Activated CD4-positive, CD25-positive, alpha-beta regulatory T cell treated with anti-CD3 and anti-CD28 coated beads, Interleukin-2, amount 50 U/mL, for 24 hours (primary cell): ENCODE measurements around the gene GSK3A.

Source experiments
- ATAC-seq, 2 donors: fragments of 150-1000 bp; cut with Tn5 transposase; one replicate each; pipeline ENCODE4 v1.10.0; 2021; ENCODE audit warnings: mild to moderate bottlenecking in 1 of 2, moderate library complexity in 1 of 2

GSK3A gene

DNA sequence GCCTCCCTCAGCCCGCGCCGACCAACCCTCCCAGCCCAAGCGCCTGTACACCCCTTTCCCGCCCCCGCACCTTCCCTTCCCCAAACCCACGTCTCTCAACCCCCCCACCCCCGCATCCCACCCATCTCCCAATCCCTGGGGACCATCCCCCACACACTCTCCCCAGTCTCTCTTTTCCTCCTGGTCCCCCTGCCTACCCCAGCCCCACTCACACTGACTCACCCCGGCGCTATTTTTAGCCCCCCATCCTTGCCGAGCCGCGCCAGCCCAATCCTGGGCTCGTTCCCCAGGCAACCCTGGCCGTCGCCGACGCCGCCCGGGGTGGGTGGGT is 38.4 kb upstream of the GSK3A start:
- no peak for ATAC-seq

DNA sequence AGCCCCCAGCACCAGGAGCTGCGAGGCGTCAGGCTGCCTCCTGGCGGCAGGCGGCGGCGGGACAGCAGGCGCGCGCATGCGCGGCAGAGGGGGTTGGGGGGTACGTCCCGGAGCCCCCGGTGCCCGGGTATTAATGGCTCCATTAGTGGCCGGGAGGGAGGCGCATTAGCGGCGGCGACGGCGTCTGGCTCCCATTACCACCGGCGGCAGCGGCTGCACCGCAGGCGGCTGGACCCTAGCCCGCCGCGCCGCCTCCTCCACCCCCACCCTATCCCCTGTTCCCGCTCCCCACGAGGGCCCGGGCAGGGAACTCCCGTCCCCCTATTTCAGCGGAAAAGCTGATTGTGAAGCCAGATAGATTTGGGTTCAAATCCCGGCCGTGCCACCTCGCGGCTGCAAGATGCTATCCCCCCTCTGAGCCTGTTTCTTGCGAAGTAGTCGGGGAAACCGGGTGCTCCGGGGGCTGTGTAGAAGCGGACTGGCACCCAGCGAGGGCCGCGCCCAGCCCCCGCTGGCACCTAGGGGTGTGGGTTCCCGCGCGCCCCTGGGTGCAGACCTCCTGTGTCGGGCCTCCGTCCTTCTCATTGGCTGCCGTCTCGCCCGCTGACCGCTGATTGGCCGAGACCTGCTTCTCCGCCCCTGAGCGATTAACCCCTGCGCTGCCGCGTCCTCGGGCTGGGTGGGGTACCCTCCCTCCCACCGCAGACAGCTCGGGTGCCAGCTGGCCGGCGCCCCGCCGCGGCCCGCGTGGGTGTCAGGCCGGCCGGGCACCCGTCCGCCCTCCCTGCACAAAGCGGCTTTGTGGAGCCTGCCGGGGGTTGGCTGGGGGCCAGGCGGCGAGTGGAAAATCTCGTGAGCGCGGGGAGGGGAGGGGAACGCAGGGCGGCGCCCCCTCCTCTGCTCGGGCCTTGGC is 37.8 kb upstream of the GSK3A start:
- peak; percentile 44 to 48 for ATAC-seq

GRCh38 chr19:42279155-42279901 is 36.9 kb upstream of the GSK3A start:
- no peak for ATAC-seq

GRCh38 chr19:42278452-42279154 is 36.2 kb upstream of the GSK3A start:
- ATAC-seq = no peak

GRCh38 chr19:42277821-42278451 is 35.5 kb upstream of the GSK3A start:
- ATAC-seq = no peak

GRCh38 chr19:42276821-42277220 is 34.4 kb upstream of the GSK3A start:
- peak; percentile 49 to 68 for ATAC-seq

- no peak for ATAC-seq
Measured at GRCh38 chr19:42276284-42276683, 33.9 kb upstream of the GSK3A start.

DNA sequence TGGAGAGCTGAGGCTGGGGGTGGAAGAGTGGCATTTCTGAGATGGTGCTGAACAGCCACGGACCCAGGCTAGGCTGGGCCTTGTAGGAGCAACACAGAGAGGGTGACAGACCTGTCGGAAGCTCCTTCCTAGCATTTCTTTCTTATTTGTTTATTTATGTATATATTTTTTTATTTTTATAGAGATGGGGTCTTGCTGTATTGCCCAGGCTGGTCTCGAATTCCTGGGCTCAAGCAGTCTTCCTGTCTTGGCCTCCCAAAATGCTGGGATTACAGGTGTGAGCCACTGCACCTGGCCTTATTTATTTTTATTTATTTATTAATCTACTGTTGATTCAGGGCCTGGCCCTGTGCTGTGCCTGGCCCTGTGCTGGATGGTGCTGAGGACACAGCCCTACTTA is 33.1 kb upstream of the GSK3A start:
- ATAC-seq = no peak

- ATAC-seq = no peak
Measured at GRCh38 chr19:42275103-42275502, 32.7 kb upstream of the GSK3A start.

GRCh38 chr19:42274065-42274682 is 31.8 kb upstream of the GSK3A start:
- ATAC-seq = no peak

- ATAC-seq = no peak
Measured at GRCh38 chr19:42273407-42274064, 31.1 kb upstream of the GSK3A start.

- no peak for ATAC-seq
Measured at GRCh38 chr19:42272989-42273406, 30.6 kb upstream of the GSK3A start.

DNA sequence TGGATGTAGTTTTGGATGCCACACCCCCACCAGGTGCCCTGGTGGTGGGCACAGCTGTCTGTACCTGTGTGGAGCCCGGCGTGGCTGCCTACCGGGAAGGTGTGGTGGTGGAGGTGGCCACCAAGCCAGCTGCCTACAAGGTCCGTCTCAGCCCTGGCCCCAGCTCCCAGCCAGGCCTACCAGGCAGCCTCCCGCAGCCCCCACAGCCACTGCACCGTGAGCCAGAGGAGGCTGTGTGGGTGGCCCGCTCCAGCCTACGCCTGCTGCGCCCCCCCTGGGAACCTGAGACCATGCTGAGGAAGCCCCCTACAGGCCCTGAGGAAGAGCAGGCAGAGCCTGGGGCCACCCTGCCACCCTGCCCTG is 30.1 kb upstream of the GSK3A start:
- no peak for ATAC-seq

- no peak for ATAC-seq
Measured at GRCh38 chr19:42271861-42272534, 29.6 kb upstream of the GSK3A start.

DNA sequence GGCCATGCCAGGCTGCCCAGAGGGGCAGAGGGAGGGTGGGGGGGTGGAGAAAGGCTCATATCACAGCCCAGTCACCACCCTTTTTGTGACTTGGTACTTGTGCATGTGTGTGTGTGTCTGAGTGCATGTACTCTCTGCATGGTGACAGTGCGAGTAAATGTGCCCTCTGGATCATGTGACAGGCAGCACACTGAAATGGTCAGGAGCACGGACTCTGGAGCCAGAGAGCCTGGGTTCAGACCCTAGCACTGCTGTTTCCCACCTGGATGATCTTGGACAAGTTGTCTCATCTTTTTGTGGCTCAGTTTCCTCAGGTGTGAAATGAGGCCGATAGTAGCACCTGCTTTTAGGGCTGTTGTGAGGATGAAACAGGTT is 28.6 kb upstream of the GSK3A start:
- no peak for ATAC-seq

GRCh38 chr19:42270346-42271044 is 28.1 kb upstream of the GSK3A start:
- ATAC-seq = peak in 1 of 2 donors; percentile 1

GRCh38 chr19:42269478-42270345 is 27.3 kb upstream of the GSK3A start:
- no peak for ATAC-seq

DNA sequence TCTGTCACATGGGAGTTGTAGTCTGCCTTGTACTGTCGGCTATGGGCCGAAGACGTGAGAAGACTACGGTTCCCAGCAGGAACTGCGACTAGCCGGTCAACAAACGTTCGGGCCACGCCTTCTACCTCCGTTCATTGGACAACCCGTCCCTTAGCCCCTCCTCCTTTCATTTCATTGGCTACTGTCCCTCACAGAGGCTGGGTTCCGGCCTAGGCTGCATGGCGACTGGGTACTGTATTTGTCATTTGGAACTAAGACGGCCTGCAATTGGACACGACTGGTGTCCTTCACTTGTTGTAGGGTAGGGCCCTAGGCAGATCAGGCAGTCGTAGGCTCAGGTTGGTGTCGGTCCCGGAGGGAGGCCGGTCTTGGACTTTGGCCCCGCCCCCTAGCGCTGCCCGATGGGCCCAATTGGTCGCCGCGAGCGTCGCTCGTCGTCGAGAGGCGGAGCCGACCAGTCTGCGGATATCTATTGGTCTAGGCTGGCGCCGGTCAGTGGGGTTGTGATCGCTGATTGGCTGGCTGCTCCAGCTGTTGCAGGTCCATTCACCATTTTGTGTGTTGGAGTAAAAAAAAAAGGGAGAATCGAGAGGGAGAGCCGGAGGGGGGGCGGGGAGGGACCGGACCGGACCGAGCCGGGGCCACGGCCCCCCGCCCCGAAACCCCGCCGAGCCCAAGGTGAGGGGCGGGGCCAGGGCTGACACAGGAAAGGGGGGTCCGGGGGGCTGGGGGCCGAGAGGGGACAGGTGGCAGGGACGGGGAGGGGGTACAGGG is 26.5 kb upstream of the GSK3A start, which contains the start of gene CIC:
Gene CIC, plus strand, starts transcription at position 549 of the 774 bp plus-strand sequence. CDS start 2,532 bp downstream, outside the sequence.
- peak; percentile 87 to 91 for ATAC-seq
